Mesothelial cell of epicardium (in vitro differentiated cells): ENCODE results near the gene C9orf78. TPM values are rescaled to one million over a fixed set of nuclear protein-coding genes. Genes with fewer than 3 reads are reported as not detected.

ENCODE experiments used
- DNase-seq, 2 experiments: peaks; one replicate each; pipeline ENCODE4 v3.0.0; 2021; ENCODE audit warnings: low spot score in 2 of 2; ENCODE audit not compliant: unreplicated experiment in 2 of 2
- H3K27ac Mint-ChIP-seq: 2 replicates; pipeline ENCODE4 v1.8.0; 2021; ENCODE audit warnings: mixed read lengths
- H3K27me3 Mint-ChIP-seq: 2 replicates; pipeline ENCODE4 v1.8.0; 2021; ENCODE audit warnings: low read depth, mixed read lengths
- H3K36me3 Mint-ChIP-seq: 2 replicates; pipeline ENCODE4 v1.8.0; 2021; ENCODE audit warnings: mixed read lengths
- H3K4me1 Mint-ChIP-seq: 2 replicates; pipeline ENCODE4 v1.8.0; 2021; ENCODE audit warnings: mixed read lengths
- H3K4me3 Mint-ChIP-seq: 2 replicates; pipeline ENCODE4 v1.8.0; 2021; ENCODE audit warnings: mild to moderate bottlenecking, moderate library complexity, mixed read lengths
- H3K9me3 Mint-ChIP-seq: 2 replicates; pipeline ENCODE4 v1.8.0; 2021; ENCODE audit warnings: mixed read lengths
- total RNA-seq: library from RNA; stranded (reverse); gene quantifications from 3 replicates; pipeline ENCODE4 v1.2.1, GENCODE V29; 2021
- TF ChIP-seq, protein P1 (sequence below): fragments of 200-600 bp; sonication (generic); IDR thresholded peaks from one replicate; pipeline ENCODE4 v1.5.0; 2021; ENCODE audit warnings: antibody characterized with exemption; ENCODE audit not compliant: unreplicated experiment

The C9orf78 gene
- total RNA-seq, 1 donor from 2014 or later = 29.9 TPM

DNA sequence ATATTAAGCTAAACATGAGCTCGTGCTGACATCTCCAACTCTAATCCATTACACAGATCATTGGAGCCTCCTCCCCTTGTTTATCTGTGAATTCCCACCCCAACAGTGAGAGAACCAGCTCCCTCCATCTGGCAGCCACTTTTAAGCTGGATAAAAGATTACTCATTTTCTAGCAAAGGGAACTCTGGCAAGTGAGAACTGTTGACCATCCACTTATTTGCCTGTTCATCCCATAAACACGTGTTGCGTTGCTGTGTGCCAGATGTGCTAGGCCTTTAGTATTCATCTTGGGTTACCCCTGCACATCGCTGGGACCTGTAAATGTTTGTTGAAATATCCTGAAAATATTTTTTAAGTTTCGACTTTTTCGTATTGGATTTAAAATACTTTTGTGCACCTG lies 8.7 kb downstream of the C9orf78 start:
- Mint-ChIP-seq H3K4me1 (peaks cover 8% of the 10 kb centered on the region), H3K27me3 (no peaks in the 10 kb centered on the region), H3K36me3 (peaks cover 8% of the 10 kb centered on the region), H3K9me3 (no peaks in the 10 kb centered on the region), H3K4me3 (no peak overlapping the region), H3K27ac (no peak overlapping the region)
- TF ChIP-seq, protein P1, sequence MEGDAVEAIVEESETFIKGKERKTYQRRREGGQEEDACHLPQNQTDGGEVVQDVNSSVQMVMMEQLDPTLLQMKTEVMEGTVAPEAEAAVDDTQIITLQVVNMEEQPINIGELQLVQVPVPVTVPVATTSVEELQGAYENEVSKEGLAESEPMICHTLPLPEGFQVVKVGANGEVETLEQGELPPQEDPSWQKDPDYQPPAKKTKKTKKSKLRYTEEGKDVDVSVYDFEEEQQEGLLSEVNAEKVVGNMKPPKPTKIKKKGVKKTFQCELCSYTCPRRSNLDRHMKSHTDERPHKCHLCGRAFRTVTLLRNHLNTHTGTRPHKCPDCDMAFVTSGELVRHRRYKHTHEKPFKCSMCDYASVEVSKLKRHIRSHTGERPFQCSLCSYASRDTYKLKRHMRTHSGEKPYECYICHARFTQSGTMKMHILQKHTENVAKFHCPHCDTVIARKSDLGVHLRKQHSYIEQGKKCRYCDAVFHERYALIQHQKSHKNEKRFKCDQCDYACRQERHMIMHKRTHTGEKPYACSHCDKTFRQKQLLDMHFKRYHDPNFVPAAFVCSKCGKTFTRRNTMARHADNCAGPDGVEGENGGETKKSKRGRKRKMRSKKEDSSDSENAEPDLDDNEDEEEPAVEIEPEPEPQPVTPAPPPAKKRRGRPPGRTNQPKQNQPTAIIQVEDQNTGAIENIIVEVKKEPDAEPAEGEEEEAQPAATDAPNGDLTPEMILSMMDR = no peak
- no peak for DNase-seq

DNA sequence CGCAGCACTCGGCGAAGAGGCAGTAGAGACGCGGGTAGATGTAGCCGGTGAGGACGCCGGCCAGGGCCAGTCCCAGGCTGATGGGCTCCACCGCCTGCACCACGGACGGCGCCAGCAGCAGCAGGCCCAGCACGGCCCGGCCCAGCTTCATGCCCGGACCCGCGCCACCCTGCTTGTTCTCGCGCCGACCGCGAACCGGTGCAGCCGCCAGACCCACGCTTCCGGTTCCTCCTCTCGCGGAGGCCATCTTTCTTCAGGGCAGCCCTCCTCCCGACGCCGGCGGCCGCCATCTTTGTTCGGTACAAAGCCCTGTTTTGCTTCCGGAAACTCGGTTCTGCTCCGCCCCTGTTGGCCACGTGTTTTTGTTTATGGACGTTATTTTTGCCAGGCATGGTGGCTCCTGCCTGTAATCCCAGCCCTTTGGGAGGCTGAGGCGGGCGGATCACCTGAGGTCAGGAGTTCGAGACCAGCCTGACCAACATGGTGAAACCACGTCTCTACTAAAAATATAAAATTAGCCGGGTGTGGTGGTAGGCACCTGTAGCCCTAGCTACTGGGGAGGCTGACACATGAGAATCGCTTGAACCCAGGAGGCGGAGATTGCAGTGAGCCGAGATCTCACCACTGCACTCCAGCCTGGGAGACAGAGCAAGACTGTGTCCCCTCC lies 11.0 kb downstream of the C9orf78 start, which contains the start of gene TOR1A:
TSS of gene TOR1A (minus strand) at position 202 of the 667 bp plus-strand sequence. CDS start at position 151, 51 bp downstream.
- H3K27ac Mint-ChIP-seq = peak within 1 kb of the TSS; percentile 73
- H3K9me3 Mint-ChIP-seq = no peaks in the 10 kb centered on the region
- DNase-seq = peak; percentile 77 to 91

DNA sequence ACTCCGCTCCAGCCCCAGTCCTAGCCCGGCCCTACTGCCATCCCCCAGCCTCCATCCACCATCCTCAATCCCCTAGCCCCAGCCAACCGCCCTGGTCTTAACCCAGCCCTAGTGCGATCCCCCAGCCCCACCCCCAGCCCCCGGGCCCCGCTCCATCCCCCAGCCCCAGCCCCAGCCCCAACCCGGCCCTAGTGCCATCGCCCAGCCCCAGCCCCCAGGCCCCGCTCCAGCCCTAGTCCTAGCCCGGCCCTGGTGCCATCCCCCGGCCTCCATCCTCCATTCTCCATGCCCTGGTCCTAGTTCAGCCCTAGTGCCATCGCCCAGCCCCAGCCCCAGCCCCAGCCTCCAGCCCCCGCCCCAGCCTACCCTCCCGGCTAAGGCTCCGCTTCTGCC lies 11.5 kb downstream of the C9orf78 start:
- H3K4me1 Mint-ChIP-seq = peaks cover 8% of the 10 kb centered on the region
- no peaks in the 10 kb centered on the region for H3K27me3 Mint-ChIP-seq
- no peak for DNase-seq
- TF ChIP-seq, protein P1 = no peak
- no peaks in the 10 kb centered on the region for H3K9me3 Mint-ChIP-seq
- no peak overlapping the region for H3K27ac Mint-ChIP-seq
- H3K36me3 Mint-ChIP-seq = peaks cover 11% of the 10 kb centered on the region
- H3K4me3 Mint-ChIP-seq = peak overlapping the region; percentile 76

More for the DNA sequence above, 11.0 kb downstream of the C9orf78 start, which contains the start of gene TOR1A:
- peaks cover 8% of the 10 kb centered on the region for H3K4me1 Mint-ChIP-seq
- H3K27me3 Mint-ChIP-seq = no peaks in the 10 kb centered on the region
- H3K4me3 Mint-ChIP-seq = peak within 1 kb of the TSS; percentile 76
- H3K36me3 Mint-ChIP-seq = peaks cover 6% of the 10 kb centered on the region
- TF ChIP-seq, protein P1 = no peak

DNA sequence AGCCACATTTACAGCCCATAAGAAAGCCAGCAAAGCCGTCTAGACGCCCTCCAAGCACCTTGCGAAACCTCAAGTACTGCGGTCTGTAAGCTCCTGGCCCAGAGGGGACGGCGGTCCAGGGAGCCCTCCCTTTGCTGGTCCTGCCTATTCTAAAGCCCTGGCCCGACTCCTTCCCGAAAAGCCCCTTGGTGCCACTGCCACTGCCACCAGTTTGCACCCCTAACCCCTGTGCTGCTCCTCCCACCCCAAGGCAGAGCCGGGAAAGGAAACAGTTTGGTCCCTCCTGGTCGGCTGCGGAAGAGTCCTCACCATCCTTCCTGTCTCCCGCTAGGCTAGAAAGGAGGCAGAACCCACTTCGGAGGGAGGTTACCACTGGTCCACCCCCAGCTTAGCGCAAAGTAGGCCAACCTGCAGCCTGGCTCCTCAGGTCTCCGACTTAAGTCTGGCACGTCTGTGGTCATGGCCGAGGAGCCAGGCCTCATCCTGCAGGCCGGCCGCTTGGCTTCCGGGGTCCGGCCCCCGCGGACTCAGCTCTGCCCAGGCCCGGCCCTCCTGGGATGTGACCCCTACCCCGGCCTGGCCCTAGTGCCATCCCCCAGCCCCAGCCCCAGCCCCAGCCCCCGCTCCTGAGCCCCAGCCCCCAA lies 12.1 kb downstream of the C9orf78 start:
- no peak for DNase-seq
- H3K4me1 Mint-ChIP-seq = peaks cover 8% of the 10 kb centered on the region

DNA sequence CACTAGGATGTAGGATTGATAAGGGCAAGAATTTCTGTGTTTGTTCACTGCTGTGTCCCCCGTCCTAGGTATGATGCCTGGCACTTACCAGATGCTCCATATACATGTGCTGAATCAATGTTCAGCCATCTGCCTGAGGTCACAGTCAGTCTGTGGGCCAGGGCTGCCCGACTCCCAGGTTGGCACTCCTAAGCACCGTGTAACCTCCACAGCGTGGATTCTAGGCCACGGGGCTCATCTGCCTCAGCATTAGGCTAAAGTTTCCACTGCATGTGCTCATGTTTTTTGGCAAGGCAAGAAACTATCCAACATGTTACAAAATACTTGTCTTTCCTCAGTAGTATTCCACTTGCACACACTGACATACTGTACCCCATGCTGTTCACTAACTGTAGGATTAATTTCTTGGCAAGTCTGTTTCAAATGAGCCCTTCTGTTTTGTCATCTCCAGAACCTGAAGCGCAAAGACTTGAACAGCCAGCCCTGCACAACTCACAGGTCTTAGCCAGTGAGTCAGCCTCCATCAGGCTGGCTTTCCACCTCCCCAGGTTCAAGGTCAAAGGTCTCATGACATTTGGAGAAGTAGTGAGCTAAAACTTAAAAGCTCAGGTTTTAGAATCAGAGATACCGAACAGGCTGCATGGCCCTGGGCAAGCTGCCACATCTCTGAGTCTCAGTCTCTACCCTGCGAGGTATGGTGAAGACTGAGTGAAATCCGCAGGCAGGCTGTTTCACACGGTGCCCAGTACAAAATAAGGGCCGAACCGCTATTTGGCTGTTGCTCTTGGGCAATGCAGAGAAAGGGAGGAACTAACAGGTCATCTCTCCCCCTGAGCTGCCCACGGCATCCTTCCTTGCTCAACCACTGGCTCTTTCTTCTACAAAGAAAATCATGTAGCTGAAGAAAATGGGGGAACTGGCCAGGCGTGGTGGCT lies 18.3 kb downstream of the C9orf78 start:
- H3K27me3 Mint-ChIP-seq = no peaks in the 10 kb centered on the region
- no peak overlapping the region for H3K4me3 Mint-ChIP-seq
- DNase-seq = no peak
- H3K27ac Mint-ChIP-seq = no peak overlapping the region
- H3K36me3 Mint-ChIP-seq = peaks cover 30% of the 10 kb centered on the region
- no peaks in the 10 kb centered on the region for H3K9me3 Mint-ChIP-seq
- H3K4me1 Mint-ChIP-seq = no peaks in the 10 kb centered on the region
- TF ChIP-seq, protein P1 = no peak

More for the DNA sequence above, 12.1 kb downstream of the C9orf78 start:
- Mint-ChIP-seq H3K27me3 (no peaks in the 10 kb centered on the region), H3K27ac (peak overlapping the region; percentile 73), H3K36me3 (peaks cover 14% of the 10 kb centered on the region), H3K4me3 (peak overlapping the region; percentile 76), H3K9me3 (no peaks in the 10 kb centered on the region)
- TF ChIP-seq, protein P1 = no peak
